Erythroblast (primary cell): Measurements from ENCODE around the gene SYP.

Experiments
- GATA1 ChIP-seq: IDR thresholded peaks from 2 replicates; pipeline ENCODE4 v1.6.1; 2011; ENCODE audit warnings: low read depth, mild to moderate bottlenecking, control low read depth, low read length, moderate library complexity
- POLR2A ChIP-seq: IDR thresholded peaks from 2 replicates; pipeline ENCODE4 v1.6.1; 2011; ENCODE audit warnings: mild to moderate bottlenecking, low read length

DNA sequence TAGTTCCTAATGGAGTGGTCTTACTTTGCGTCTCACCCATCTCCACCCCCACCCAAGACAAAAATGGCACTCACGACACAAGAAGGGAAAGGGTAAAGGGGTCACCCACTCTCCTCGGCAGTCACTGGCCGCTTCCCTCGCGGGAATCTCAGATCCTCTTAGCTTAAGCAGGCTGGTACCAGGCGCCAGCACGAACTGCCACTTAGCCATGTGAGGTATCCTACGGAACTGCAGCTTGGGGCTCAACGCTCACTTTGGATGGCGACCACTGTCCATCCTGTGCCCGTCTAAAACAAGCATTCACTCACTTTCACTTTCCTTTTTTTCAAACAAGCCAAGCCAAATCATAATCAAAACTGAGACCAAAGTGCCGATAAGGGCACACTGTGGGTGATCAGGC lies 52.1 kb downstream of the SYP start:
- no peak for TF ChIP-seq POLR2A
- TF ChIP-seq GATA1: no peak
